HepG2 (cell line): ENCODE results near the gene RAB43. TPM values are rescaled to one million over a fixed set of nuclear protein-coding genes. Genes with fewer than 3 reads are reported as not detected.

ENCODE experiments used
- ATAD3A ChIP-seq: sonication (generic); formaldehyde crosslinking; IDR thresholded peaks from 2 replicates; pipeline ENCODE4 v1.4.0; 2020; ENCODE audit warnings: missing genetic modification reagents
- BCLAF1 ChIP-seq: fragments of 450-650 bp; IDR thresholded peaks from 2 replicates; pipeline ENCODE4 v1.6.1; 2017; ENCODE audit warnings: mild to moderate bottlenecking
- IRF9 ChIP-seq: sonication (generic); formaldehyde crosslinking; IDR thresholded peaks from 2 replicates; pipeline ENCODE4 v1.8.0; 2022; ENCODE audit warnings: missing genetic modification reagents, mild to moderate bottlenecking, borderline replicate concordance
- JARID2 ChIP-seq: sonication (generic); formaldehyde crosslinking; IDR thresholded peaks from 2 replicates; pipeline ENCODE4 v1.8.1; 2023; ENCODE audit warnings: missing genetic modification reagents, inconsistent platforms; ENCODE audit not compliant: insufficient replicate concordance
- KMT2B ChIP-seq: IDR thresholded peaks from 2 replicates; pipeline ENCODE4 v1.6.1; 2016; ENCODE audit warnings: missing genetic modification reagents, missing compliant biosample characterization
- MYPOP ChIP-seq: sonication (generic); formaldehyde crosslinking; IDR thresholded peaks from 2 replicates; pipeline ENCODE4 v1.8.1; 2023; ENCODE audit warnings: mild to moderate bottlenecking, moderate library complexity, missing genetic modification reagents
- POGK ChIP-seq: sonication (generic); formaldehyde crosslinking; conservative IDR thresholded peaks from 2 replicates; pipeline ENCODE4 v1.8.0; 2022; ENCODE audit warnings: mild to moderate bottlenecking, moderate library complexity, missing genetic modification reagents
- REL ChIP-seq: sonication (generic); formaldehyde crosslinking; conservative IDR thresholded peaks from 2 replicates; pipeline ENCODE4 v1.8.0; 2022; ENCODE audit warnings: mild to moderate bottlenecking, missing genetic modification reagents, moderate library complexity
- RORA ChIP-seq: sonication (generic); formaldehyde crosslinking; IDR thresholded peaks from 2 replicates; pipeline ENCODE4 v1.5.0; 2020; ENCODE audit warnings: mild to moderate bottlenecking, missing genetic modification reagents, moderate library complexity
- SP140L ChIP-seq: sonication (generic); formaldehyde crosslinking; IDR thresholded peaks from 2 replicates; pipeline ENCODE4 v1.4.0; 2020; ENCODE audit warnings: missing genetic modification reagents, borderline replicate concordance
- SP4 ChIP-seq: sonication (generic); formaldehyde crosslinking; IDR thresholded peaks from 2 replicates; pipeline ENCODE4 v1.8.1; 2023; ENCODE audit warnings: mild to moderate bottlenecking, missing genetic modification reagents
- SYNCRIP ChIP-seq: fragments of 200-400 bp; formaldehyde crosslinking; IDR thresholded peaks from 2 replicates; pipeline ENCODE4 v1.6.1; 2018; ENCODE audit warnings: mild to moderate bottlenecking, low read depth, low read length; ENCODE audit not compliant: insufficient read depth
- ZBTB38 ChIP-seq: sonication (generic); formaldehyde crosslinking; IDR thresholded peaks from 2 replicates; pipeline ENCODE4 v1.5.1; 2020; ENCODE audit warnings: mild to moderate bottlenecking, missing genetic modification reagents
- ZNF12 ChIP-seq: sonication (generic); formaldehyde crosslinking; IDR thresholded peaks from 2 replicates; pipeline ENCODE4 v1.5.0; 2020; ENCODE audit warnings: missing genetic modification reagents
- ZNF143 ChIP-seq: sonication (generic); formaldehyde crosslinking; IDR thresholded peaks from 2 replicates; pipeline ENCODE4 v1.4.0; 2020; ENCODE audit warnings: missing genetic modification reagents
- ZNF207 ChIP-seq: fragments of 450-650 bp; IDR thresholded peaks from 2 replicates; pipeline ENCODE4 v1.6.1; 2016; ENCODE audit warnings: antibody characterized with exemption, borderline replicate concordance
- ZNF276 ChIP-seq: sonication (generic); formaldehyde crosslinking; IDR thresholded peaks from 2 replicates; pipeline ENCODE4 v1.4.0; 2020; ENCODE audit warnings: mild to moderate bottlenecking, low read depth, missing genetic modification reagents
- ZNF296 ChIP-seq: sonication (generic); formaldehyde crosslinking; conservative IDR thresholded peaks from 2 replicates; pipeline ENCODE4 v1.5.0; 2020; ENCODE audit warnings: mild to moderate bottlenecking, missing genetic modification reagents
- ZNF552 ChIP-seq: sonication (generic); formaldehyde crosslinking; IDR thresholded peaks from 2 replicates; pipeline ENCODE4 v1.9.0; 2022; ENCODE audit warnings: missing genetic modification reagents, mild to moderate bottlenecking, borderline replicate concordance
- ZNF614 ChIP-seq: IDR thresholded peaks from 2 replicates; pipeline ENCODE4 v1.6.1; 2018; ENCODE audit warnings: missing biosample characterization, missing genetic modification reagents, inconsistent platforms, borderline replicate concordance
- polyA plus RNA-seq, 8 experiments: library from polyadenylated mRNA; depleted of rRNA in 3 of 8; stranded (reverse) in 7 of 8; unstranded in 1 of 8; fragments of >200 nt; fragmentation: Illumina TruSeq in 4 of 8; extraction: Trizol in 4 of 8; gene quantifications; 2 replicates each; pipeline versions ENCODE4 v1.2.1 to v1.2.3, GENCODE V29; 2011 to 2016; ENCODE audit warnings: low read depth in 4 of 8, missing spikeins in 1 of 8, mixed read lengths in 1 of 8; ENCODE audit not compliant: insufficient read depth in 1 of 8
- total RNA-seq, 5 experiments: library from RNA; depleted of rRNA; stranded (reverse); fragments of >200 nt; fragmentation: Illumina TruSeq; extraction: Trizol; gene quantifications; 2 replicates each; pipeline ENCODE4 v1.2.3, GENCODE V29; 2016; ENCODE audit warnings: low read depth in 1 of 5

RAB43 gene
- total and polyA plus RNA-seq, 2 of the 13 experiments (the other 11 are each of a cell fraction or from before 2014, with no cell fraction given) = 11.8 to 18.4 TPM

- TF ChIP-seq BCLAF1 = no peak
- TF ChIP-seq ZNF276 (CRISPR knock-in tag) = 0 out of 2 replicates have a peak, but pooled peaks have one; percentile 32
- TF ChIP-seq MYPOP (CRISPR knock-in tag) = peak; percentile 85
- TF ChIP-seq ZNF12 (CRISPR knock-in tag) = no peak
- peak; percentile 79 for TF ChIP-seq SP4 (CRISPR knock-in tag)
- TF ChIP-seq ZNF552 (CRISPR knock-in tag) = no peak
- TF ChIP-seq ZBTB38 (CRISPR knock-in tag) = no peak
- TF ChIP-seq POGK (CRISPR knock-in tag) = peak; percentile 67; the same call in 1 of the 2 replicates
- no peak for TF ChIP-seq ZNF614 (CRISPR knock-in tag)
- TF ChIP-seq ZNF207 = no peak
- TF ChIP-seq ATAD3A = no peak
- no peak; the same call in 1 of the 2 replicates for TF ChIP-seq ZNF296 (CRISPR knock-in tag)
- TF ChIP-seq RORA (CRISPR knock-in tag) = peak; percentile 77; the same call in 1 of the 2 replicates
- TF ChIP-seq KMT2B (CRISPR knock-in tag) = peak; percentile 89
- TF ChIP-seq REL = no peak
- TF ChIP-seq JARID2 (CRISPR knock-in tag) = no peak
- peak; percentile 89 for TF ChIP-seq IRF9
- TF ChIP-seq SP140L = no peak
- TF ChIP-seq ZNF143 (CRISPR knock-in tag) = peak; percentile 73
- no peak for TF ChIP-seq SYNCRIP
Observed at GRCh38 chr3:129160891-129161859, 39.6 kb upstream of the RAB43 start, which contains the start of gene ISY1 (continued).
